ENCODE measurements around the gene ALDH1B1.

Gene ALDH1B1

GRCh38 chr9:38357350-38358114, 35.0 kb upstream of the ALDH1B1 start:
- TF ChIP-seq, protein P1, sequence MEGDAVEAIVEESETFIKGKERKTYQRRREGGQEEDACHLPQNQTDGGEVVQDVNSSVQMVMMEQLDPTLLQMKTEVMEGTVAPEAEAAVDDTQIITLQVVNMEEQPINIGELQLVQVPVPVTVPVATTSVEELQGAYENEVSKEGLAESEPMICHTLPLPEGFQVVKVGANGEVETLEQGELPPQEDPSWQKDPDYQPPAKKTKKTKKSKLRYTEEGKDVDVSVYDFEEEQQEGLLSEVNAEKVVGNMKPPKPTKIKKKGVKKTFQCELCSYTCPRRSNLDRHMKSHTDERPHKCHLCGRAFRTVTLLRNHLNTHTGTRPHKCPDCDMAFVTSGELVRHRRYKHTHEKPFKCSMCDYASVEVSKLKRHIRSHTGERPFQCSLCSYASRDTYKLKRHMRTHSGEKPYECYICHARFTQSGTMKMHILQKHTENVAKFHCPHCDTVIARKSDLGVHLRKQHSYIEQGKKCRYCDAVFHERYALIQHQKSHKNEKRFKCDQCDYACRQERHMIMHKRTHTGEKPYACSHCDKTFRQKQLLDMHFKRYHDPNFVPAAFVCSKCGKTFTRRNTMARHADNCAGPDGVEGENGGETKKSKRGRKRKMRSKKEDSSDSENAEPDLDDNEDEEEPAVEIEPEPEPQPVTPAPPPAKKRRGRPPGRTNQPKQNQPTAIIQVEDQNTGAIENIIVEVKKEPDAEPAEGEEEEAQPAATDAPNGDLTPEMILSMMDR (conservative IDR thresholded peaks at IDR 0.05; ENCODE audit: low read depth, low read length) = no peak
- no peak for DNase-seq (ENCODE audit: low read depth)
- no peak overlapping the region for H3K4me3 ChIP-seq (ENCODE audit: low read length)

GRCh38 chr9:38358390-38359296, 33.9 kb upstream of the ALDH1B1 start:
- no peak overlapping the region for H3K4me3 ChIP-seq (ENCODE audit: low read length)
- TF ChIP-seq, protein P1 (conservative IDR thresholded peaks at IDR 0.05; ENCODE audit: low read depth, low read length) = no peak
- DNase-seq (ENCODE audit: low read depth) = no peak

DNA sequence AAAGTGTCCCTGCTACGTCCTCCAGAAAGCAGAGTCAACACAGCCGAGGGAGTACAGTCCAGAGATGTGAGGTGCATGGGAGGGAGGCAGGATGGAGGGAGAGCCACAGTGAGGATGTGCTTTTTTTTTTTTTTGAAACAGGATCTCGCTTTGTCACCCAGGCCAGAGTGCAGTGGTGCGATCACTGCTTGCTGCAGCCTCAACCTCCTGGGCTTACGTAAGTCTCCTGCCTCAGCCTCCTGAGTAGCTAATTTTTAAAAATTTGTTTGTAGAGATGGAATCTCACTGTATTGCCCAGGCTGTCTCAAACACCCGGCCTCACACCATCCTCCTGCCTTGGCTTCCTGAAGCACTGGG, 33.2 kb upstream of the ALDH1B1 start:
- TF ChIP-seq, protein P1 (conservative IDR thresholded peaks at IDR 0.05; ENCODE audit: low read depth, low read length) = no peak
- no peak for DNase-seq (ENCODE audit: low read depth)
- no peak overlapping the region for H3K4me3 ChIP-seq (ENCODE audit: low read length)

GRCh38 chr9:38359689-38360385, 32.7 kb upstream of the ALDH1B1 start:
- DNase-seq (ENCODE audit: low read depth) = no peak

GRCh38 chr9:38360839-38361472, 31.5 kb upstream of the ALDH1B1 start:
- no peak overlapping the region for H3K4me3 ChIP-seq (ENCODE audit: low read length)
- TF ChIP-seq, protein P1 (conservative IDR thresholded peaks at IDR 0.05; ENCODE audit: low read depth, low read length) = no peak
- DNase-seq (ENCODE audit: low read depth) = no peak

More at GRCh38 chr9:38359689-38360385, 32.7 kb upstream of the ALDH1B1 start:
- TF ChIP-seq, protein P1 (conservative IDR thresholded peaks at IDR 0.05; ENCODE audit: low read depth, low read length) = no peak
- no peak overlapping the region for H3K4me3 ChIP-seq (ENCODE audit: low read length)

DNA sequence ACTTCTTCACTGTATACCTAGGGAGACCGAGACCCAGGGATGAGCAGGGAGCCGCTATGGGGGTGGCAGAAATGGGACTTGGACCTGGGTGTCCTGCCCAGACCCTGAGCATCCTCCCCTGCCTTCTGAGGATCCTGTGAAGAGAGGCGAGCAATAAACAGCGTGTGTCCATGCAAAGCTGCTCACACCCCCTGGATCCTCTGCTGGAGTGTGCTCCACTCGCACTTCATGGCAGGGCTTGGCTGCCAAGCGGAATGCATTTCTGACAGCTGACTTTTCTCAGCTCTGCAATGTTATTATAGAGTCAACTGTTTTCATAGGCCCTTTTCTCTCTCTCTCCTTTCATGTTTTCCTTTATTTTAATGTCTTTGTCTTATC, 31.0 kb upstream of the ALDH1B1 start:
- no peak for DNase-seq (ENCODE audit: low read depth)
- TF ChIP-seq, protein P1 (conservative IDR thresholded peaks at IDR 0.05; ENCODE audit: low read depth, low read length) = no peak
- H3K4me3 ChIP-seq (ENCODE audit: low read length) = no peak overlapping the region

Data from retinal pigment epithelial cell (primary cell).